Gastrocnemius medialis (tissue), 4 donors: ENCODE measurements around the gene C2orf49.

ENCODE experiments used
- CTCF ChIP-seq, 5 experiments: fragments of 450-650 bp in 3 of 5; fragments of 200-600 bp in 2 of 5; sonication (generic) in 2 of 5; IDR thresholded peaks in 4 of 5; conservative IDR thresholded peaks in 1 of 5; 1 replicate in 4 of 5; 2 replicates in 1 of 5; pipeline ENCODE4 v1.5.1; 2016 to 2019; ENCODE audit warnings: antibody characterized with exemption in 5 of 5, mild to moderate bottlenecking in 3 of 5, moderate library complexity in 3 of 5
- POLR2A ChIP-seq, 2 donors: fragments of 450-650 bp; IDR thresholded peaks; one replicate each; pipeline ENCODE4 v1.6.1; 2017; ENCODE audit warnings: antibody characterized with exemption in 2 of 2, mild to moderate bottlenecking in 2 of 2, moderate library complexity in 2 of 2

DNA sequence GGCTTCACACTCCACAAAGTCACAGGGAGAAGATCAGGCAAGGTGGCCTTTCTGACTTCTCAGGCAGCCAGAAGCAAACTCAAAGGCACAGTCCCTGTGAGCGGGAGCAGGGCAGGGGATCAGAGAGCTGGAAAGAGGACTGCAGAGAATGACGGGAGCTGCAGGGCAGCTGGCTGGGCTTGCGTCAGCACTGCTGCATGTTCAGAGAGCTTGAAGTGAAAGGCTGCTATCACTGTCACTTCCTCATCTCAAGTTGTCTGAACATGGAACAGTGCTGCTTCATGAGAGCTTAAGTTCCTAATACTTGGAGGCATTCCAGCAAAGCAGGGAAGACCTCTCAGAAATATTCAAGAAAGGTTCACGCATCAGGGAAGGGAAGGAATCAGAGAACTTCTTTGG, 28.2 kb upstream of the C2orf49 start:
- no peak for TF ChIP-seq POLR2A (IDR thresholded peaks at IDR 0.05)
- TF ChIP-seq CTCF (IDR thresholded peaks at IDR 0.05 in 4 of 5, conservative IDR thresholded peaks at IDR 0.05 in 1 of 5): no peak
